ENCODE results near the gene RCAN3. TPM values are rescaled to one million over a fixed set of nuclear protein-coding genes. Genes with fewer than 3 reads are reported as not detected.

Gene RCAN3
- total and polyA plus RNA-seq, 9 of the 15 experiments (the other 6 are each of a cell fraction or from before 2014, with no cell fraction given), result 0.10 to 1.4 (median 0.43) TPM

DNA sequence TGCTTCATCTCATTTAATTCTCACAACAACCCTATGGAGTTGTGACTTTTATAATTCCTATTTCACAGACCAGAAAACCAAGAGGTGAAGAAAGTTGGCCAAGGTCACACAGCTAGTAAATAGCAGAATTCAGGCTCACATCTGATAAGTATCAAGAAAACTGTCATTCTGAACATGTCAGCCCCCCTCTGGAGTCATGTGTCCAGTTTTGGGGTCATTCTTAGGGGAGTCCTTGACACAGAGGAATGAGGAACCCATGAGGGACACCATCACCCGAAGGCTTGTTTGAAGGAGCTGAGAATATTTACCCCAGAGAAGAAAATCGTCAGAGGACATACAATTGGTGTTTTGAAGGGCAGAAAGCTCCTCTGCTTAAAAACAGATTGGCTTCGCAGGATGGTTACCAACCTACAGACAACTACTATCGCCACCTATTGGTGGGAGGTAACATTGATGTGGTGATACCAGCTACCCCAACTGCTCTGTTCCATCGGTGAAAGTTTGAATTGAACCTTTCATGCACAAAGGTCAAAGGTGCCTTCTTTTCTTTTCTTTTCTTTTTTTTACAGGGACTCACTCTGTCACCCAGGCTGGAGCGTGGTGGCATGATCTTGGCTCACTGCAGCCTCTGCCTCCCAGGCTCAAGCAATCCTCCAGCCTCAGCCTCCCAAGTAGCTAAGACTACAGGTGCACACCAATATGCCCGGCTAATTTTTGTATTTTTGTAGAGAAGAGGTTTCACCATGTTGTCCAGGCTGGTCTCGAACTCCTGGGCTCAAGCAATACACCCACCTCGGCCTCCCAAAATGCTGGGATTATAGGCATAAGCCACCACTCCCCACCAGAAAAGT lies 84.6 kb downstream of the RCAN3 start (continued):
- TF ChIP-seq TRIM24 (IDR thresholded peaks at IDR 0.05), result no peak
- no peak for TF ChIP-seq PCBP2 (IDR thresholded peaks at IDR 0.05; ENCODE audit: low read depth, low read length, poor library complexity, severe bottlenecking)
- peak; percentile 17; the same call in 1 of the 2 replicates for TF ChIP-seq BCOR (IDR thresholded peaks at IDR 0.05)
- TF ChIP-seq, protein P1, sequence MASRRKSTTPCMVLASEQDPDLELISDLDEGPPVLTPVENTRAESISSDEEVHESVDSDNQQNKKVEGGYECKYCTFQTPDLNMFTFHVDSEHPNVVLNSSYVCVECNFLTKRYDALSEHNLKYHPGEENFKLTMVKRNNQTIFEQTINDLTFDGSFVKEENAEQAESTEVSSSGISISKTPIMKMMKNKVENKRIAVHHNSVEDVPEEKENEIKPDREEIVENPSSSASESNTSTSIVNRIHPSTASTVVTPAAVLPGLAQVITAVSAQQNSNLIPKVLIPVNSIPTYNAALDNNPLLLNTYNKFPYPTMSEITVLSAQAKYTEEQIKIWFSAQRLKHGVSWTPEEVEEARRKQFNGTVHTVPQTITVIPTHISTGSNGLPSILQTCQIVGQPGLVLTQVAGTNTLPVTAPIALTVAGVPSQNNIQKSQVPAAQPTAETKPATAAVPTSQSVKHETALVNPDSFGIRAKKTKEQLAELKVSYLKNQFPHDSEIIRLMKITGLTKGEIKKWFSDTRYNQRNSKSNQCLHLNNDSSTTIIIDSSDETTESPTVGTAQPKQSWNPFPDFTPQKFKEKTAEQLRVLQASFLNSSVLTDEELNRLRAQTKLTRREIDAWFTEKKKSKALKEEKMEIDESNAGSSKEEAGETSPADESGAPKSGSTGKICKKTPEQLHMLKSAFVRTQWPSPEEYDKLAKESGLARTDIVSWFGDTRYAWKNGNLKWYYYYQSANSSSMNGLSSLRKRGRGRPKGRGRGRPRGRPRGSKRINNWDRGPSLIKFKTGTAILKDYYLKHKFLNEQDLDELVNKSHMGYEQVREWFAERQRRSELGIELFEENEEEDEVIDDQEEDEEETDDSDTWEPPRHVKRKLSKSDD (conservative IDR thresholded peaks at IDR 0.05; ENCODE audit: low read length), result no peak
- peak in 1 of 2 experiments; percentile 21; a peak in 1 of 4 replicates for TF ChIP-seq RCOR1 (IDR thresholded peaks at IDR 0.05; ENCODE audit: borderline replicate concordance in 1 of 2, low read depth in 2 of 2, low read length in 2 of 2)
- TF ChIP-seq, protein P2, sequence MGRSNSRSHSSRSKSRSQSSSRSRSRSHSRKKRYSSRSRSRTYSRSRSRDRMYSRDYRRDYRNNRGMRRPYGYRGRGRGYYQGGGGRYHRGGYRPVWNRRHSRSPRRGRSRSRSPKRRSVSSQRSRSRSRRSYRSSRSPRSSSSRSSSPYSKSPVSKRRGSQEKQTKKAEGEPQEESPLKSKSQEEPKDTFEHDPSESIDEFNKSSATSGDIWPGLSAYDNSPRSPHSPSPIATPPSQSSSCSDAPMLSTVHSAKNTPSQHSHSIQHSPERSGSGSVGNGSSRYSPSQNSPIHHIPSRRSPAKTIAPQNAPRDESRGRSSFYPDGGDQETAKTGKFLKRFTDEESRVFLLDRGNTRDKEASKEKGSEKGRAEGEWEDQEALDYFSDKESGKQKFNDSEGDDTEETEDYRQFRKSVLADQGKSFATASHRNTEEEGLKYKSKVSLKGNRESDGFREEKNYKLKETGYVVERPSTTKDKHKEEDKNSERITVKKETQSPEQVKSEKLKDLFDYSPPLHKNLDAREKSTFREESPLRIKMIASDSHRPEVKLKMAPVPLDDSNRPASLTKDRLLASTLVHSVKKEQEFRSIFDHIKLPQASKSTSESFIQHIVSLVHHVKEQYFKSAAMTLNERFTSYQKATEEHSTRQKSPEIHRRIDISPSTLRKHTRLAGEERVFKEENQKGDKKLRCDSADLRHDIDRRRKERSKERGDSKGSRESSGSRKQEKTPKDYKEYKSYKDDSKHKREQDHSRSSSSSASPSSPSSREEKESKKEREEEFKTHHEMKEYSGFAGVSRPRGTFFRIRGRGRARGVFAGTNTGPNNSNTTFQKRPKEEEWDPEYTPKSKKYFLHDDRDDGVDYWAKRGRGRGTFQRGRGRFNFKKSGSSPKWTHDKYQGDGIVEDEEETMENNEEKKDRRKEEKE (IDR thresholded peaks at IDR 0.05; ENCODE audit: borderline replicate concordance in 1 of 2, control insufficient read depth in 1 of 2, low read depth in 2 of 2, low read length in 1 of 2), result no peak
- TF ChIP-seq, protein P3, sequence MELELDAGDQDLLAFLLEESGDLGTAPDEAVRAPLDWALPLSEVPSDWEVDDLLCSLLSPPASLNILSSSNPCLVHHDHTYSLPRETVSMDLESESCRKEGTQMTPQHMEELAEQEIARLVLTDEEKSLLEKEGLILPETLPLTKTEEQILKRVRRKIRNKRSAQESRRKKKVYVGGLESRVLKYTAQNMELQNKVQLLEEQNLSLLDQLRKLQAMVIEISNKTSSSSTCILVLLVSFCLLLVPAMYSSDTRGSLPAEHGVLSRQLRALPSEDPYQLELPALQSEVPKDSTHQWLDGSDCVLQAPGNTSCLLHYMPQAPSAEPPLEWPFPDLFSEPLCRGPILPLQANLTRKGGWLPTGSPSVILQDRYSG (tag; conservative IDR thresholded peaks at IDR 0.05; ENCODE audit: low read depth), result no peak
- TF ChIP-seq PHF21A (IDR thresholded peaks at IDR 0.05; ENCODE audit: borderline replicate concordance, low read depth), result no peak
- TF ChIP-seq, protein P4, sequence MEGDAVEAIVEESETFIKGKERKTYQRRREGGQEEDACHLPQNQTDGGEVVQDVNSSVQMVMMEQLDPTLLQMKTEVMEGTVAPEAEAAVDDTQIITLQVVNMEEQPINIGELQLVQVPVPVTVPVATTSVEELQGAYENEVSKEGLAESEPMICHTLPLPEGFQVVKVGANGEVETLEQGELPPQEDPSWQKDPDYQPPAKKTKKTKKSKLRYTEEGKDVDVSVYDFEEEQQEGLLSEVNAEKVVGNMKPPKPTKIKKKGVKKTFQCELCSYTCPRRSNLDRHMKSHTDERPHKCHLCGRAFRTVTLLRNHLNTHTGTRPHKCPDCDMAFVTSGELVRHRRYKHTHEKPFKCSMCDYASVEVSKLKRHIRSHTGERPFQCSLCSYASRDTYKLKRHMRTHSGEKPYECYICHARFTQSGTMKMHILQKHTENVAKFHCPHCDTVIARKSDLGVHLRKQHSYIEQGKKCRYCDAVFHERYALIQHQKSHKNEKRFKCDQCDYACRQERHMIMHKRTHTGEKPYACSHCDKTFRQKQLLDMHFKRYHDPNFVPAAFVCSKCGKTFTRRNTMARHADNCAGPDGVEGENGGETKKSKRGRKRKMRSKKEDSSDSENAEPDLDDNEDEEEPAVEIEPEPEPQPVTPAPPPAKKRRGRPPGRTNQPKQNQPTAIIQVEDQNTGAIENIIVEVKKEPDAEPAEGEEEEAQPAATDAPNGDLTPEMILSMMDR (IDR thresholded peaks at IDR 0.05 in 2 of 3, conservative IDR thresholded peaks at IDR 0.05 in 1 of 3; ENCODE audit: insufficient read depth in 2 of 3, low read depth in 1 of 3, low read length in 3 of 3), result peak; percentile 71 to 84 (median 76)
- no peak for TF ChIP-seq ZKSCAN3 (CRISPR knock-in tag; IDR thresholded peaks at IDR 0.05)
- TF ChIP-seq EHMT2 (IDR thresholded peaks at IDR 0.05), result no peak
- TF ChIP-seq FOS (IDR thresholded peaks at IDR 0.05; ENCODE audit: extremely low read depth, insufficient read length), result no peak
- peak; percentile 65; the same call in 1 of the 2 replicates for TF ChIP-seq ESRRA (IDR thresholded peaks at IDR 0.05; ENCODE audit: borderline replicate concordance, low read depth)
- no peak for TF ChIP-seq ZBTB17 (CRISPR knock-in tag; IDR thresholded peaks at IDR 0.05)
- no peak for TF ChIP-seq MYC (IDR thresholded peaks at IDR 0.05; ENCODE audit: low read depth, low read length)
- no peak for TF ChIP-seq MYC (CRISPR knock-in tag; IDR thresholded peaks at IDR 0.05; ENCODE audit: borderline replicate concordance, low read depth)
- TF ChIP-seq RAD21 (CRISPR knock-in tag; conservative IDR thresholded peaks at IDR 0.05 in 1 of 2, IDR thresholded peaks at IDR 0.05 in 1 of 2), result peak; percentile 16 to 62; a peak in 2 of 4 replicates

All from K562 (cell line).